HG02973 (cell line): ENCODE data around the gene LRFN3.
A peak's percentile ranks its signal among the peaks of the same experiment; 100 is the strongest.
"Not testable (repeated sequence)": the region's sequence is repeated elsewhere in the genome, so short reads cannot be mapped to it uniquely, and the experiment has no call there.

Experiments
- ATAC-seq: cut with Tn5 transposase; IDR thresholded peaks from one replicate; pipeline ENCODE4 v1.9.1; 2021; ENCODE audit warnings: moderate library complexity; ENCODE audit not compliant: unreplicated experiment

The LRFN3 gene

GRCh38 chr19:35935911-35936737 is at the start of gene LRFN3:
TSS of gene LRFN3 (plus strand) at chr19:35936374. CDS start at chr19:35939426, 3,052 bp downstream.
- ATAC-seq = no peak

DNA sequence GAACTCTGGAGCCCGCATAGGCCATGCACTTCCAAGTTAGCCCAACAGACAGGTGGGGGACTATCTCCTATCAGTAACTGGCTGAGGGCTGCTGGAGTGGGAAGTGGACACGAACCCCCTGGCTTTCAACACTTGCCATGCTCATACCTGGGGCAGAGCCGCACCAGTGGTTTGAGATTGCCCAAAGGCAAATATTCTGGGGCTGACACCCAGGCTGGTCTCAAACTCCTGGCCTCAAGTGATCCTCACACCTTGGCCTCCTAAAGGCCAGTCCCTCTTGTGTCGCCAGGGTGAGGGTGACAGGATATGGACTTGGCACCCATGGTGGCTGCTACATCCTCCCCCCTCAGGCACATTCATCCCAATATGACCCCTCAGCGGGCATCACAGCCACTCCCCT is 49.0 kb upstream of the LRFN3 start:
- no peak for ATAC-seq

- ATAC-seq = no peak
Measured at GRCh38 chr19:35888398-35888797, 47.8 kb upstream of the LRFN3 start.

DNA sequence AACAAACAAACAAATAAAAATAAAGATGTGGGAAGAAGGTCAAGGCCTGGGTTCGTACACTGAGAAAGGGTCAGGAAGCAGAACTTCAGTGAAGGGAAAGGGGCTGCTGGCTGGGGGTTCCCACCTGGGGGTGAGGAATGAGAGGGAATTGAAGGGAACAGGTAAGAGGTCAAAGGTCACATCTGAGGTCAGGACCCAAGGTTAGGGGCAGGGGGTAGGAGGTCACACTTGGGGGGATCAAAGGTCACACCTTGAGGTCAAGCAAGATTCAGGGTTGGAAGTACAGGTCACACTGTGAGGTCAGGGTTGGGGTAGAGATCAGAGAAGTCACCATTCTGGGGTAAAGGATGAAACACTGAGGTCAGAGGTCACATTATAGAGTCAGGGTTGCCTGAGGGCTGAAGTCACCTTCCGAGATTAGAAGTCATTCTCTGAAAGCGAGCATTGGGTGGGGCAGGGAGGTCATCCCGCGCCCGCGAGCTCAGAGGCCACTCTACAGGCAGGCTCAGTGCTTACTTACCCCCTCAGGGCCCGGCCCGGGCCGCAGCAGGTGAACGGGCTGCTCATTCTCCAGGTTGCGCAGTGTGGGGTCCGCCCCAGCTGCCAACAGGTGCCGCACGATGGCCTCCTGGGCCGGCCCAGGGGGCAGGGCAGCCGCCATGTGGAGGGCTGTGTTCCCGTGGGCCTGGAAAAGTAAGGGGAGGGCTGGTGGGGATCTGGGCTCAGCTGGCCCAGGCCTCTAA is 46.6 kb upstream of the LRFN3 start:
- no peak for ATAC-seq

DNA sequence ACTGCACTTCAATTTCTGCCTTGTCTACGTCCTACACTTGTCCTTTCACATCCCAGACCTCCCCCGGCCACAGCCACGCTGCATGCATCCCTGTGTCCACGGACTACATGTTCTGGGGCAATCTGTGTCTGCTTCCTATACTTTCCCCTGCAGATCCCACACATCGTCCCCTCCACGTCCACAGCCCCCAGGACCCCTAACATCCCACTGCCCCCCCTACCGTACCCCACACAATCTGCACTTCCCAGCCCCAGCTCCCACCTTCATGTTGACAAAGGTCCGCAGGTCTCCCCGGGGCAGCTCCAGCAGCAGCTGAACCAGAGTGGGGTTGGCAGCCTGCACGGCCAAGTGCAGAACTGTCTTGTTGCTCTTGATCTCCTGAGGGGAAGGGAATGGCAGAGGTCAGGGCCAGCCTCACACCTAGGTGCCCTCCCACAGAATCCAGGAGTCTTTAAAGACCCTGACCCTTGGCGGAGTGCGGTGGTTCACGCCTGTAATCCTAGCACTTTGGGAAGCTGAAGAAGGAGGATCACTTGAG is 46.0 kb upstream of the LRFN3 start:
- no peak for ATAC-seq

DNA sequence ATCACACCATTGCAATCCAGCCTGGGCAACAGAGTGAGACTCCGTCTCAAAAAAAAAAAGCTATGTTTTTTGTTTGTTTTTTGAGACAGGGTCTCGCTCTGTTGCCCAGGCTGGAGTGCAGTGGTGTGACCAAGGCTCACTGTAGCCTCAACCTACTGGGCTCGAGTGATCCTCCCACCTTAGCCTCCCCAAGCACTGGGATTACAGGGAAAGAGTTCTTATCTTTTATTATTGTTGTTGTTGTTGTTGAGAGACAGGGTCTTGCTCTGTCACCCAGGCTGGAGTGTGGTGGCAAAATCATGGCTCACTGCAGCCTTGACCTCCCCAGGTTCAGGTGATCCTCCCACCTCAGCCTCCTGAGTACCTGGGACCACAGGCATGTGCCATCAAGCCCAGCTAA is 44.4 kb upstream of the LRFN3 start:
- ATAC-seq = not testable (repeated sequence)

- no peak for ATAC-seq
Measured at GRCh38 chr19:35894342-35894741, 41.8 kb upstream of the LRFN3 start.

DNA sequence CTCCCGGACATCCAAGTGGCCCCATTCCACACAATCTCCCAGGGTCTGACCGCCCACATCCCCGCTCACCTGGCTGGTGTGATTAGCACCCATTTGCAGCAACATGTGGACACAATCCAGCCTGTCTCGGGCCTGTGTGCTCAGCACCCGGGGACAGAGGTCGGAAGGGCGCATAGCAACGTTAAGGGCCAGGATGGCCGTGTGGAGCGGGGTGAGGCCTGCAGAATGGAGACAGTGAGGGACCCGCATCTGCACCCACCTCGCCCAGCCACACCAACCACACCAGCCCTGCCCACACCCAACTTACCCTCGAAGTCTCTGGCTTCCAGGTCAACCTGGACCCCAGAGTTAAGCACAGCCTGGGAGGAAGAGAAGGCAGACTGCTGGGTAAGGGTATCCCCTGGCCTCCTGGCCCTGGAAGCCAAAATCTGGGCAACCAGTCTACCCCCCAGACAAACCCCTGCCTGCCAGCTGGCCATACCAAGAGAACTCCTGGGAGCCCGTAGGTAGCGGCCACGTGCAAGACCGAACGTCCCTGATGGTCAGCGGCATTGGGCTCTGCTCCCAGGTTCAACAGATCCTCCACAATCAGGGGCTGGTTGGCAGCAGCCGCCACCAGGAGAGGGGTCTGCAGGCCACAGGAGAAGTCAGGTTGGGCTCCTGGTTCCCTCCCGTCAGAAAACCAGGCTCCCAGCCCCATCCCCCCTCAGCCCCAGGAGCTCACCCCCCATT is 40.1 kb upstream of the LRFN3 start:
- no peak for ATAC-seq

DNA sequence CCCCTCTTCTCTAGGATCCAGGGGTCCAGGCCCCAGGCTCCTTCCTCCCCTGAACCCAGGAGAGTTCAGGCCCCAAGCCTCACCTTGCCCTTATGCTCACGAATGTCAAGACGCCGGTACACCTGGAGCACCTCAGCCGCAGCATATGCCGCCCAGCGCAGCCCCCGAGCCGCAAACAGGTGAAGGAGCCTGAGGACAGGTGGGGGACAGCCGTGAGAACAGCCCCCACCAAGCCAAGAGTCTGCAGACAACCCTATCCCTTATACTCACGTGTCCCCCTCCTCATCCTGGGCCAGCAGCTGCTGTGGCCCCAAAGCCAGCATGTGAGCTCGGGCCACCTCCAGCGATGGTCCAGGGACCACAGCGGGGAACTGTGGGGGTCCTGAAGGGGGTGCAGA is 39.5 kb upstream of the LRFN3 start:
- no peak for ATAC-seq

- ATAC-seq = no peak
Measured at GRCh38 chr19:35897706-35898451, 38.3 kb upstream of the LRFN3 start.

- no peak for ATAC-seq
Measured at GRCh38 chr19:35898499-35898809, 37.7 kb upstream of the LRFN3 start.

DNA sequence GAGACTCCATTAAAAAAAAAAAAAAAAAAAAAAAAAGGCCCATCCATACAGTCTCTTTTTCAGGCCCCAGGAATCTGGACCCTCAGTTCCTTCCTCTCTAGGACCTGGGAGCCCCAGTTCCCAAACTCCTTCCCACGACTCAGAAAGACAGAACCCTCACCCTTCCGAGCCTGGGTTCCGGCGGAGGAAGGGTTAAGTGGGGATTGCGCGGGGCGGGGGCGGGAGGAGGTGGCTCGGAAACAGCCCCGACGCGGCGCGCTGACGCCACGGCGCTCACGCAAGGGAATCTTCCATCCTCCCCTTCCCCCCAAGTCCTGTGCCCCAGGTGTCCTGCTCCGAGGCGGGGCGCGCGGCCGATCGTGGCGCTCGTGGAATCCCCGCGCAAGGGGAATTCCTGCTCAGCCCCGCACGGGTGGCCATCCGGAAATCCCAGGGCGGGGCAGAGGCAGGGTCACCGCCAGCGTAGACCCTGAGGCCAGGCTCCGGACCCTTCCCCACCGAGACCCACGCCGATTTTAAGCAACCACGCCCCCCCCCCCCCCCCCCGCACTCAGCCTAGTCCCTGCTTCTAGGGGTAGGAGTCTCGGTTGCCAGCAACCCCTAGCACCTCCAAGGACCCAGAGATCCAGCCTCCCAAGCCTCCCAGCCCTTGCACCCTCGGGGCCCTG is 36.5 kb upstream of the LRFN3 start:
- peak; percentile 31 for ATAC-seq

DNA sequence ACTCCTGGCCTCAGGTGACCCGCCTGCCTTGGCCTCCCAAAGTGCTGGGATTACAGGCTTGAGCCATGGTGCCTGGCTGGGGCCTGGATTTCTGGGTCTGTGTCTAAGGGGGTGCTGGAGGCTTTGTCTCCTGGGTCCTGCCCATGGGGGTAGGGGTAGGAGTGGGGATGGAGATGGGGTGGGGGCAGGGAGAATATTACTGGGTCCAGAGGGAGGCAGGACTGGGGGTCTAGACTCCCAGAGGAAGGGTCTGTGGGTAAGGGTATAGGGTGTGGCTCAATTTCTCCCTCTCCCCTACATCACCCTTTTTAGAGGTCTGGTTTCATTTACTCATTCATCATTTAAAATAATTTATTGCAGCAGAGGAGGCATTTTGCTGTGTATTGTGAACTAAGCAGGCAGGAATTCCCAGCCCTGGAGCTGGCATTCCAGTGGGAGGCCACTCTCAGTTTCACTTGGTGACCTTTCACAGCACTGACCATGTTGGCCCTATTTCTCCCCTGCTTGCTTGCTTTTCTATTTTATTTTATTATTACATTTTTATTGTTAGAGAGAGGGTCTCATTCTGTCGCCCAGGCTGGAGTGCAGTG is 35.0 kb upstream of the LRFN3 start:
- no peak for ATAC-seq

- no peak for ATAC-seq
Measured at GRCh38 chr19:35901854-35902661, 34.1 kb upstream of the LRFN3 start, which contains the start of gene HCST. TSS of gene HCST (plus strand) at chr19:35902529. CDS start at chr19:35902594, 65 bp downstream.

- ATAC-seq = no peak
Measured at GRCh38 chr19:35902870-35903475, 33.2 kb upstream of the LRFN3 start.

DNA sequence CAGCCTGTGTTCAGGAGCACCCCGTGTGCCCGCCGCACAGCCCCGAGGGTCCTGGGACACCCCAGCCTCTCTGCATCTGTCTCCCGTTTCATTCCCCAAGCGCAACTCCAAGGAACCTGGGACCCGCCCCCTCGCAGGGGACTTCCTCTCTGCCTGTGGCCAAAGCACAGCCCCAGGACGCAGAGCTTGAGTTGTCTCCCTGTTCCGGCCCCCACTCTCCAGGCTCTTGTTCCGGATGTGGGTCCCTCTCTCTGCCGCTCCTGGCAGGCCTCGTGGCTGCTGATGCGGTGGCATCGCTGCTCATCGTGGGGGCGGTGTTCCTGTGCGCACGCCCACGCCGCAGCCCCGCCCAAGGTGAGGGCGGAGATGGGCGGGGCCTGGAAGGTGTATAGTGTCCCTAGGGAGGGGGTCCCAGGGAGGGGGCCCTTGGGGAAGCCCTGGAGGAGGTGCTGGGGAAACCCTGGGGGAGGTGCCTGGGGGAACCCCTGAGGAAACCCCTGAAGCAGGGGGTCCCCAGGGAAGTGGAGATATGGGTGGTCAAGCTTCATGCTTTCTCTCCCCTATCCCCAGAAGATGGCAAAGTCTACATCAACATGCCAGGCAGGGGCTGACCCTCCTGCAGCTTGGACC is 32.5 kb upstream of the LRFN3 start:
- ATAC-seq = no peak

GRCh38 chr19:35904311-35905068 is 31.7 kb upstream of the LRFN3 start:
- ATAC-seq = no peak
